ENCODE results near the gene NSG1. TPM values are rescaled to one million over a fixed set of nuclear protein-coding genes. Genes with fewer than 3 reads are reported as not detected.

The NSG1 gene
- total RNA-seq, 2 experiments from 2014 or later = 10.3 to 10.4 TPM

DNA sequence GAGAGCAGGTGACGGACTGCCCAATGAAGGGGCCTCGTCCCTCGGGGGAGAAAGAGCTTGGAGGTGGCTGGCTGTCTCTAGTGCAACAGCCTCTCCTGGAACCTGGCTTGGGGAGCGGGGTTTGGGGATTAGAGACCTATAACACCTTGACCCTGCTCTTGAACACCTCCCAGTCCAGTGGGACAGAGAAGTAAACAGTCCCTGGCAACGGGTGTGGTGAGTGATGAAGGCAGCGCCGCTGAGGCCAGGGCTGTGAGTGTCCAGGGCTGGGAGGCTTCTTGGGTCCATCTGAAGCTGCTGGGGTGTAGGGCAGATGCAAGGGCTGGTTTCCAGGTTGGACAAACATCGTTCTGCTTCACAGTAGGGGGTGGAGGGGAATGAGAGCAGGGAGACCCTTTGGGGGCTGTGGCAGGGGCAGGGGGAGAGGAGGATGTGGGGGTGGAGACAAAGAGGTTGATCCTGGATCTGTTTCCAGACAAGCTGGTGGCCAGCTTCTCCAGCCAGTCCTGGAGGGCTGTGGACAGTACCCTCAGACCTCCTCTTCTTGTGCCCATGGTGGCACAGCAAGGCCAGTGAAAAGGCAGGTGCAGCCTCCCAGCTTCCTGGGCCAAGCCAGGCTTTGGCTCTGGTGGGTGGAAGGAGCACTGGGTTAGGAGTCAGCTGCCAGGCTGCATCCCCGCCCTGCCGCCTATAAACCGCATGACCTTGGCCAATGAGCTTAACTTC, 3.8 kb downstream of the NSG1 start:
- H3K36me3 ChIP-seq (ENCODE audit: insufficient read depth, low read length) = peaks cover 11% of the 10 kb centered on the region
- ATAC-seq (ENCODE audit: poor library complexity) = no peak
- TF ChIP-seq, protein P1, sequence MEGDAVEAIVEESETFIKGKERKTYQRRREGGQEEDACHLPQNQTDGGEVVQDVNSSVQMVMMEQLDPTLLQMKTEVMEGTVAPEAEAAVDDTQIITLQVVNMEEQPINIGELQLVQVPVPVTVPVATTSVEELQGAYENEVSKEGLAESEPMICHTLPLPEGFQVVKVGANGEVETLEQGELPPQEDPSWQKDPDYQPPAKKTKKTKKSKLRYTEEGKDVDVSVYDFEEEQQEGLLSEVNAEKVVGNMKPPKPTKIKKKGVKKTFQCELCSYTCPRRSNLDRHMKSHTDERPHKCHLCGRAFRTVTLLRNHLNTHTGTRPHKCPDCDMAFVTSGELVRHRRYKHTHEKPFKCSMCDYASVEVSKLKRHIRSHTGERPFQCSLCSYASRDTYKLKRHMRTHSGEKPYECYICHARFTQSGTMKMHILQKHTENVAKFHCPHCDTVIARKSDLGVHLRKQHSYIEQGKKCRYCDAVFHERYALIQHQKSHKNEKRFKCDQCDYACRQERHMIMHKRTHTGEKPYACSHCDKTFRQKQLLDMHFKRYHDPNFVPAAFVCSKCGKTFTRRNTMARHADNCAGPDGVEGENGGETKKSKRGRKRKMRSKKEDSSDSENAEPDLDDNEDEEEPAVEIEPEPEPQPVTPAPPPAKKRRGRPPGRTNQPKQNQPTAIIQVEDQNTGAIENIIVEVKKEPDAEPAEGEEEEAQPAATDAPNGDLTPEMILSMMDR (IDR thresholded peaks at IDR 0.05) = no peak

DNA sequence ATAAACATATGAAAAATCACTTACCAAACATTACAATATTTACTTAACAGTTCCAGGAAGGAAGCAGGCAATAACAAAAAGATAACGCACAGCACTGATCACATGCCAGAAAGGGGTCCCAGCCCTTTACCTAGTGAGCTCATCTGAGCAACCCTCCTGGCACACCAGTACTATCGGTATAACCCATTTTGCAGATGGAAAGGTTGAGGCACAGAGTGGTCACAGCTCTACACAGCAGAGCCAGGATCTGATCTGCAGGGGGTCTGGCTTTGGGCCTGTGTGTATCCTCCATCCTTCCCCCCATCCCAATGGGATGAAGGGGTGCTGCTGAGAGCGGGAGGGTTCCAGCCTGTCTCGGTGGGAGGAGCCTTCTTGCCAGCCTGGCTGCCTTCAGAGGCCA, 5.0 kb downstream of the NSG1 start:
- CTCF ChIA-PET = no interaction called here
- peaks cover 11% of the 10 kb centered on the region for H3K36me3 ChIP-seq (ENCODE audit: insufficient read depth, low read length)
- ATAC-seq (ENCODE audit: poor library complexity) (no peak), DNase-seq (no peak)
- intact Hi-C loops (cut with DNase I, micrococcal nuclease) = loop anchor here in 1 of 2 experiments (5.0 kb wide), 1 partner anchor 35 kb away; no protein-coding TSS in a partner anchor
- peaks cover 0 to 4% of the 10 kb centered on the region in 2 experiments for H3K27me3 ChIP-seq (ENCODE audit: control insufficient read depth in 1 of 2, insufficient read depth in 2 of 2, low read length in 2 of 2)
- peaks cover 0 to 5% of the 10 kb centered on the region in 2 experiments for H3K9me3 ChIP-seq (ENCODE audit: control insufficient read depth in 1 of 2, insufficient read depth in 1 of 2, low read length in 2 of 2)
- no peak overlapping the region for H3K27ac ChIP-seq (ENCODE audit: low read depth in 1 of 2, low read length in 2 of 2)
- Mint-ChIP-seq H3K4me1 (ENCODE audit: low read depth) (peaks cover 11% of the 10 kb centered on the region), H3K27ac (no peak overlapping the region), H3K27me3 (no peaks in the 10 kb centered on the region), H3K4me3 (no peak overlapping the region), H3K9me3 (no peaks in the 10 kb centered on the region), H3K36me3 (ENCODE audit: low read depth) (peaks cover 29% of the 10 kb centered on the region)
- POLR2A ChIA-PET = no interaction called here
- peaks cover 13% of the 10 kb centered on the region for H3K4me1 ChIP-seq (ENCODE audit: insufficient read depth, low read length)
- no peak overlapping the region for H3K4me3 ChIP-seq (ENCODE audit: low read length)
- TF ChIP-seq, protein P1 (IDR thresholded peaks at IDR 0.05) = no peak

More for the DNA sequence above, 3.8 kb downstream of the NSG1 start:
- no peaks in the 10 kb centered on the region for H3K27me3 Mint-ChIP-seq
- CTCF ChIA-PET = no interaction called here
- no peak overlapping the region for H3K27ac Mint-ChIP-seq
- peaks cover 20% of the 10 kb centered on the region for H3K36me3 Mint-ChIP-seq (ENCODE audit: low read depth)
- no peak for DNase-seq
- POLR2A ChIA-PET = no interaction called here
- H3K9me3 ChIP-seq (ENCODE audit: control insufficient read depth in 1 of 2, insufficient read depth in 1 of 2, low read length in 2 of 2) = peaks cover 0 to 5% of the 10 kb centered on the region in 2 experiments
- peaks cover 19% of the 10 kb centered on the region for H3K4me1 ChIP-seq (ENCODE audit: insufficient read depth, low read length)
- H3K4me3 Mint-ChIP-seq = no peak overlapping the region
- H3K27ac ChIP-seq (ENCODE audit: low read depth in 1 of 2, low read length in 2 of 2) = no peak overlapping the region
- H3K9me3 Mint-ChIP-seq = no peaks in the 10 kb centered on the region
- intact Hi-C loops (cut with DNase I, micrococcal nuclease) = loop anchor here in 1 of 2 experiments (5.0 kb wide), 1 partner anchor 37 kb away; no protein-coding TSS in a partner anchor
- peaks cover 2 to 8% of the 10 kb centered on the region in 2 experiments for H3K27me3 ChIP-seq (ENCODE audit: control insufficient read depth in 1 of 2, insufficient read depth in 2 of 2, low read length in 2 of 2)
- peaks cover 14% of the 10 kb centered on the region for H3K4me1 Mint-ChIP-seq (ENCODE audit: low read depth)
- H3K4me3 ChIP-seq (ENCODE audit: low read length) = no peak overlapping the region

DNA sequence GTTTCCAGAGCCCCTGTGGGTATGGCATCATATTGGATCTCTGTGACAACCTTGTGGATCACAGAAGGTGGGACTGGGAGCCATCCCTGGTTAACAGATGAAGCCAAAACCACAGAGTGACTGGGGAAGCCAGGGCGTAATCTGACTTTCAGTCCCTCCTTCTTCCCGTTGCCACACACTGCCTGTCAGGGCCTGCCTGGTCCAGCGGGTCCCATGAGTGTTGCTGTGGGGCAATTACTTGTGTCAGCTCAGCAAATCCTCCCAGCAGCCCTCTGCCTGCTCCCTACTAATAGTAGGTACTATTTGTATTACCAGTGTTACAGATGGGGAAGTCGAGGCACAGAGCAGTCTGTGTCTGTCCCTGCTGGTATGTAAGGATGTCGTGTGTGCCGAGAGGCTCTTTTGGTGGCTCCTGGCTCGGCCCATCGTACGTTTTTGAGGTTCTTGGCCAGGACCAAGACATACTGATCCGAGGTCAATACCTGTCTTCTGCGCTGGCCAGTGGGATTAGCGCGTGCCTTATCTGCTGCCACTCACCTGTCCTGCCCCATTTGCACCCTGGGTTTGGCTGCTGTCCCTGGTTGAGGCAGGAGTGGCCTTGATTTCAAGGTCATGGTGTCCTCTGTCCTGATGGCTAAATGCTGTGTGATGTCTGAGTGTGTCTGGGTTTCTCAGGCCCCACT, 5.7 kb downstream of the NSG1 start:
- H3K27ac Mint-ChIP-seq = no peak overlapping the region
- Histone ChIP-seq H3K27ac (ENCODE audit: low read depth in 1 of 2, low read length in 2 of 2) (no peak overlapping the region), H3K36me3 (ENCODE audit: insufficient read depth, low read length) (peaks cover 11% of the 10 kb centered on the region), H3K27me3 (ENCODE audit: control insufficient read depth in 1 of 2, insufficient read depth in 2 of 2, low read length in 2 of 2) (peaks cover 0 to 4% of the 10 kb centered on the region in 2 experiments), H3K4me3 (ENCODE audit: low read length) (no peak overlapping the region), H3K4me1 (ENCODE audit: insufficient read depth, low read length) (peaks cover 10% of the 10 kb centered on the region), H3K9me3 (ENCODE audit: control insufficient read depth in 1 of 2, insufficient read depth in 1 of 2, low read length in 2 of 2) (peaks cover 0 to 10% of the 10 kb centered on the region in 2 experiments)
- intact Hi-C loops (cut with DNase I, micrococcal nuclease) = loop anchor here in 1 of 2 experiments (5.0 kb wide), 1 partner anchor 35 kb away; no protein-coding TSS in a partner anchor
- POLR2A ChIA-PET = no interaction called here
- ATAC-seq (ENCODE audit: poor library complexity) (no peak), DNase-seq (no peak)
- no peaks in the 10 kb centered on the region for H3K9me3 Mint-ChIP-seq
- peaks cover 31% of the 10 kb centered on the region for H3K36me3 Mint-ChIP-seq (ENCODE audit: low read depth)
- TF ChIP-seq, protein P1 (IDR thresholded peaks at IDR 0.05) = no peak
- peaks cover 11% of the 10 kb centered on the region for H3K4me1 Mint-ChIP-seq (ENCODE audit: low read depth)
- no peaks in the 10 kb centered on the region for H3K27me3 Mint-ChIP-seq
- no peak overlapping the region for H3K4me3 Mint-ChIP-seq
- CTCF ChIA-PET = no interaction called here

Measured in CD4-positive, alpha-beta T cell (primary cell).